Panc1 (cell line): ENCODE results near the gene CXCR6. TPM values are rescaled to one million over a fixed set of nuclear protein-coding genes. Genes with fewer than 3 reads are reported as not detected.

Experiments
- ATAC-seq: fragments of 200-7000 bp; cut with Tn5 transposase; 2 replicates; pipeline ENCODE4 v1.9.1; 2020; ENCODE audit warnings: mild to moderate bottlenecking, moderate library complexity
- BruUV-seq: library from RNA; stranded (reverse); fragments of 400-500 nt; replicated peaks from 2 replicates; lab custom pipeline; 2021; lab: Mats Ljungman, UMichigan
- CTCF ChIA-PET: fragments of 300-600 bp; sonication (Branson Sonifier 250); formaldehyde crosslinking; loops from one replicate; lab custom pipeline; 2022; ENCODE audit warnings: antibody characterized with exemption; lab: Charles Lee
- POLR2A ChIA-PET: fragments of 300-600 bp; sonication (Branson Sonifier 250); formaldehyde crosslinking; loops from one replicate; lab custom pipeline; 2022; ENCODE audit warnings: antibody characterized with exemption; lab: Charles Lee
- DNase-seq: peaks from one replicate; pipeline ENCODE4 v3.0.0-alpha.2; 2010; ENCODE audit warnings: low read depth, low spot score
- H3K27ac ChIP-seq: 2 replicates; pipeline ENCODE4 v1.5.1; 2011; ENCODE audit warnings: mild to moderate bottlenecking, low read length, inconsistent platforms
- H3K27me3 ChIP-seq: fragments of 200-500 bp; sonication (Bioruptor generic); 2 replicates; pipeline ENCODE4 v1.6.0; 2014; ENCODE audit warnings: low read length, inconsistent platforms; ENCODE audit not compliant: control insufficient read depth, insufficient read depth
- H3K36me3 ChIP-seq: fragments of 200-500 bp; sonication (Bioruptor generic); 2 replicates; pipeline ENCODE4 v1.5.1; 2014; ENCODE audit warnings: inconsistent platforms, mild to moderate bottlenecking, low read length, moderate library complexity; ENCODE audit not compliant: control insufficient read depth, insufficient read depth
- H3K4me1 ChIP-seq: 2 replicates; pipeline ENCODE4 v1.5.1; 2011; ENCODE audit warnings: inconsistent platforms, mild to moderate bottlenecking, low read length, moderate library complexity; ENCODE audit not compliant: control insufficient read depth, insufficient read depth
- H3K4me3 ChIP-seq, 2 experiments: 2 replicates each; pipeline ENCODE4 v1.5.1; 2011 to 2012; ENCODE audit warnings: low read depth in 2 of 2, low read length in 2 of 2, mild to moderate bottlenecking in 2 of 2, inconsistent platforms in 1 of 2, moderate library complexity in 1 of 2
- H3K9me3 ChIP-seq: fragments of 200-500 bp; sonication (Bioruptor generic); 2 replicates; pipeline ENCODE4 v1.5.1; 2014; ENCODE audit warnings: low read depth, mild to moderate bottlenecking, inconsistent platforms, low read length, moderate library complexity; ENCODE audit not compliant: control insufficient read depth, insufficient read depth
- CTCF ChIP-seq: fragments of 450-650 bp; IDR thresholded peaks from 2 replicates; pipeline ENCODE4 v1.5.1; 2017; ENCODE audit warnings: mild to moderate bottlenecking
- POLR2AphosphoS5 ChIP-seq: IDR thresholded peaks from 2 replicates; pipeline ENCODE4 v1.6.1; 2012; ENCODE audit warnings: mild to moderate bottlenecking, low read depth, low read length, moderate library complexity
- REST ChIP-seq, 2 experiments: IDR thresholded peaks; 2 replicates each; pipeline ENCODE4 v1.6.1; 2011 to 2012; ENCODE audit warnings: low read depth in 2 of 2, control low read depth in 1 of 2, low read length in 1 of 2, mild to moderate bottlenecking in 1 of 2, moderate library complexity in 1 of 2; ENCODE audit not compliant: insufficient read depth in 1 of 2
- SIN3A ChIP-seq: IDR thresholded peaks from 2 replicates; pipeline ENCODE4 v1.6.1; 2012; ENCODE audit warnings: low read depth, mild to moderate bottlenecking, low read length, moderate library complexity, borderline replicate concordance; ENCODE audit not compliant: insufficient read depth
- TCF7L2 ChIP-seq: IDR thresholded peaks from 2 replicates; pipeline ENCODE4 v1.6.1; 2011; ENCODE audit warnings: mild to moderate bottlenecking, low read depth, low read length, inconsistent platforms
- in situ Hi-C: cut with HindIII; loops from 2 replicates; pipeline ENCODE4 v1.10.0; 2016; ENCODE audit warnings: low sequenced_read_pairs, low pct_unique_long_range_greater_than_20kb
- intact Hi-C: fragments of 100-400 bp; cut with micrococcal nuclease; formaldehyde crosslinking; loops from one replicate; pipeline ENCODE4 v1.10.0; 2022; ENCODE audit not compliant: unreplicated experiment
- total RNA-seq: library from RNA; stranded (reverse); gene quantifications from one replicate; pipeline ENCODE4 v1.2.1, GENCODE V29; 2021; ENCODE audit not compliant: unreplicated experiment

CXCR6 gene
- total RNA-seq, 1 experiment from 2014 or later, result not detected

- H3K27ac ChIP-seq, result no peak overlapping the region
- POLR2A ChIA-PET, result no interaction called here
- no peaks in the 10 kb centered on the region for H3K9me3 ChIP-seq
- no peaks in the 10 kb centered on the region for H3K36me3 ChIP-seq
- in situ Hi-C loops (no loop called here), intact Hi-C loops (no loop called here)
- no TSS peak for BruUV-seq
- CTCF ChIA-PET, result no interaction called here
- H3K4me1 ChIP-seq, result no peaks in the 10 kb centered on the region
- no peak for TF ChIP-seq POLR2AphosphoS5
- TF ChIP-seq REST (IDR thresholded peaks at IDR 0.05; ENCODE audit: insufficient read depth in 1 of 2, low read depth in 2 of 2, low read length in 1 of 2), result no peak
- TF ChIP-seq TCF7L2, result no peak
- TF ChIP-seq CTCF, result no peak
- no peak for TF ChIP-seq SIN3A
- no peaks in the 10 kb centered on the region for H3K27me3 ChIP-seq
- no peak for DNase-seq
- no peak overlapping the region for H3K4me3 ChIP-seq
- ATAC-seq, result no peak
Measured at GRCh38 chr3:45979378-45979777, 36.1 kb downstream of the CXCR6 start.

GRCh38 chr3:45980229-45980813, 37.1 kb downstream of the CXCR6 start:
- Histone ChIP-seq H3K4me1 (no peaks in the 10 kb centered on the region), H3K9me3 (no peaks in the 10 kb centered on the region), H3K36me3 (no peaks in the 10 kb centered on the region), H3K27me3 (no peaks in the 10 kb centered on the region), H3K27ac (no peak overlapping the region), H3K4me3 (no peak overlapping the region)
- CTCF ChIA-PET, result no interaction called here
- DNase-seq (no peak), ATAC-seq (no peak)
- in situ Hi-C loops (no loop called here), intact Hi-C loops (no loop called here)
- no TSS peak for BruUV-seq
- TF ChIP-seq REST (IDR thresholded peaks at IDR 0.05; ENCODE audit: insufficient read depth in 1 of 2, low read depth in 2 of 2, low read length in 1 of 2) (no peak), TCF7L2 (no peak), CTCF (no peak), SIN3A (no peak), POLR2AphosphoS5 (no peak)
- POLR2A ChIA-PET, result no interaction called here
